H9 (cell line): ENCODE data around the gene ELAVL1. TPM values are rescaled to one million over a fixed set of nuclear protein-coding genes. Genes with fewer than 3 reads are reported as not detected.

Source experiments
- DNase-seq: peaks from one replicate; pipeline ENCODE4 v3.0.0-alpha.2; 2017
- H2AFZ ChIP-seq: one replicate; pipeline ENCODE4 v1.6.1; 2013; ENCODE audit warnings: mild to moderate bottlenecking, low read length, control low read depth, moderate library complexity
- H2AK5ac ChIP-seq: 2 replicates; pipeline ENCODE4 v1.6.1; 2013; ENCODE audit warnings: low read length, control low read depth, mixed read lengths; ENCODE audit not compliant: insufficient read length
- H2BK120ac ChIP-seq: one replicate; pipeline ENCODE4 v1.6.1; 2013; ENCODE audit warnings: low read depth, mild to moderate bottlenecking, low read length, control low read depth, inconsistent platforms; ENCODE audit not compliant: poor library complexity, severe bottlenecking
- H2BK12ac ChIP-seq: 2 replicates; pipeline ENCODE4 v1.6.1; 2013; ENCODE audit warnings: low read length, control low read depth, mixed read lengths, low read depth; ENCODE audit not compliant: insufficient read length
- H2BK15ac ChIP-seq: 2 replicates; pipeline ENCODE4 v1.6.1; 2013; ENCODE audit warnings: low read depth, low read length, control low read depth
- H2BK20ac ChIP-seq: one replicate; pipeline ENCODE4 v1.6.1; 2013; ENCODE audit warnings: low read depth, mild to moderate bottlenecking, low read length, control low read depth, inconsistent platforms; ENCODE audit not compliant: poor library complexity, severe bottlenecking
- H2BK5ac ChIP-seq: 2 replicates; pipeline ENCODE4 v1.6.1; 2013; ENCODE audit warnings: low read length, control low read depth, mixed read lengths; ENCODE audit not compliant: insufficient read length
- H3K14ac ChIP-seq: 2 replicates; pipeline ENCODE4 v1.6.1; 2013; ENCODE audit warnings: low read length, control low read depth; ENCODE audit not compliant: insufficient read depth
- H3K18ac ChIP-seq: 2 replicates; pipeline ENCODE4 v1.6.1; 2013; ENCODE audit warnings: low read depth, mild to moderate bottlenecking, mixed read lengths, low read length, control low read depth; ENCODE audit not compliant: insufficient read length
- H3K23ac ChIP-seq: 2 replicates; pipeline ENCODE4 v1.6.1; 2013; ENCODE audit warnings: low read length, control low read depth, mixed read lengths, low read depth; ENCODE audit not compliant: insufficient read length
- H3K23me2 ChIP-seq: 2 replicates; pipeline ENCODE4 v1.6.1; 2013; ENCODE audit warnings: low read depth, mild to moderate bottlenecking, mixed read lengths, low read length, control low read depth; ENCODE audit not compliant: insufficient read length, poor library complexity, severe bottlenecking
- H3K27ac ChIP-seq: 2 replicates; pipeline ENCODE4 v1.5.1; 2013; ENCODE audit warnings: low read length, control low read depth, mixed read lengths, low read depth; ENCODE audit not compliant: insufficient read length
- H3K27me3 ChIP-seq: 2 replicates; pipeline ENCODE4 v1.6.1; 2013; ENCODE audit warnings: low read length, control low read depth, inconsistent platforms; ENCODE audit not compliant: insufficient read depth
- H3K4ac ChIP-seq: 2 replicates; pipeline ENCODE4 v1.6.1; 2013; ENCODE audit warnings: low read depth, mild to moderate bottlenecking, control low read depth, inconsistent platforms, low read length, moderate library complexity
- H3K4me1 ChIP-seq: 2 replicates; pipeline ENCODE4 v1.6.1; 2013; ENCODE audit warnings: low read length, control low read depth, inconsistent platforms; ENCODE audit not compliant: insufficient read depth
- H3K4me2 ChIP-seq: 2 replicates; pipeline ENCODE4 v1.6.1; 2013; ENCODE audit warnings: low read length, control low read depth, mixed read lengths; ENCODE audit not compliant: insufficient read length, insufficient read depth
- H3K56ac ChIP-seq: 2 replicates; pipeline ENCODE4 v1.6.1; 2013; ENCODE audit warnings: low read depth, mild to moderate bottlenecking, mixed read lengths, low read length, control low read depth; ENCODE audit not compliant: insufficient read length
- H3K79me1 ChIP-seq: 2 replicates; pipeline ENCODE4 v1.6.1; 2013; ENCODE audit warnings: low read depth, mild to moderate bottlenecking, moderate library complexity, low read length, control low read depth, inconsistent platforms; ENCODE audit not compliant: insufficient read depth, poor library complexity, severe bottlenecking
- H3K79me2 ChIP-seq: 2 replicates; pipeline ENCODE4 v1.6.1; 2013; ENCODE audit warnings: low read length, control low read depth, inconsistent platforms; ENCODE audit not compliant: insufficient read depth
- H3K9ac ChIP-seq: 2 replicates; pipeline ENCODE4 v1.6.1; 2013; ENCODE audit warnings: low read length, control low read depth, mixed read lengths; ENCODE audit not compliant: insufficient read length; ENCODE audit errors: extremely low read depth
- H3K9me3 ChIP-seq: one replicate; pipeline ENCODE4 v1.6.1; 2013; ENCODE audit warnings: low read depth, low read length, inconsistent platforms; ENCODE audit not compliant: control insufficient read depth
- H3T11ph ChIP-seq: one replicate; pipeline ENCODE4 v1.6.1; 2013; ENCODE audit warnings: mild to moderate bottlenecking, low read length, control low read depth, inconsistent platforms
- H4K20me1 ChIP-seq: one replicate; pipeline ENCODE4 v1.6.1; 2013; ENCODE audit not compliant: control insufficient read depth, insufficient read length, insufficient read depth
- H4K5ac ChIP-seq: 2 replicates; pipeline ENCODE4 v1.6.1; 2013; ENCODE audit warnings: low read depth, mild to moderate bottlenecking, mixed read lengths, low read length, control low read depth; ENCODE audit not compliant: insufficient read length
- H4K8ac ChIP-seq: replicated peaks from 2 replicates; pipeline ENCODE4 v1.6.1; 2013; ENCODE audit warnings: low read length, control low read depth, mixed read lengths, low read depth; ENCODE audit not compliant: insufficient read length
- H4K91ac ChIP-seq: 2 replicates; pipeline ENCODE4 v1.6.1; 2013; ENCODE audit warnings: low read depth, mild to moderate bottlenecking, moderate library complexity, mixed read lengths, low read length, control low read depth; ENCODE audit not compliant: insufficient read length
- H3K27ac Mint-ChIP-seq, 3 experiments: 2 replicates in 2 of 3; 3 replicates in 1 of 3; pipeline ENCODE4 v1.8.0; 2020 to 2021; ENCODE audit warnings: mixed read lengths in 3 of 3, mild to moderate bottlenecking in 1 of 3, moderate library complexity in 1 of 3
- H3K27me3 Mint-ChIP-seq: 2 replicates; pipeline ENCODE4 v1.8.0; 2021; ENCODE audit warnings: low read depth, mild to moderate bottlenecking, moderate library complexity, mixed read lengths
- H3K36me3 Mint-ChIP-seq, 3 experiments: 2 replicates in 2 of 3; 3 replicates in 1 of 3; pipeline ENCODE4 v1.8.0; 2020 to 2021; ENCODE audit warnings: low read depth in 3 of 3, mixed read lengths in 3 of 3; ENCODE audit not compliant: insufficient read depth in 1 of 3
- H3K4me1 Mint-ChIP-seq, 2 experiments: 2 replicates each; pipeline ENCODE4 v1.8.0; 2020; ENCODE audit warnings: mixed read lengths in 2 of 2
- H3K4me3 Mint-ChIP-seq, 2 experiments: 2 replicates in 1 of 2; 3 replicates in 1 of 2; pipeline ENCODE4 v1.8.0; 2020 to 2021; ENCODE audit warnings: mild to moderate bottlenecking in 2 of 2, mixed read lengths in 2 of 2, moderate library complexity in 1 of 2
- H3K9me3 Mint-ChIP-seq, 2 experiments: 2 replicates in 1 of 2; 3 replicates in 1 of 2; pipeline ENCODE4 v1.8.0; 2020; ENCODE audit warnings: mild to moderate bottlenecking in 2 of 2, mixed read lengths in 2 of 2, moderate library complexity in 1 of 2
- CTCF ChIP-seq: fragments of 200-600 bp; sonication (generic); conservative IDR thresholded peaks from 3 replicates; pipeline ENCODE4 v1.8.0; 2021; ENCODE audit warnings: antibody characterized with exemption, mild to moderate bottlenecking
- WGBS: extraction: QIAGEN DNeasy Blood & Tissue Kit; methylation state at CpG from one replicate; pipeline ENCODE4 v1.1.7; 2013; ENCODE audit warnings: missing lambda C conversion rate, low lambda C conversion rate, mixed read lengths; ENCODE audit not compliant: insufficient read length; ENCODE audit errors: extremely low coverage; 5-methylcytosine and 5-hydroxymethylcytosine counted together
- total RNA-seq: library from RNA; stranded (reverse); gene quantifications from 2 replicates; pipeline ENCODE4 v1.2.1, GENCODE V29; 2021

The ELAVL1 gene
- total RNA-seq, 1 experiment from 2014 or later: 149 TPM

- Histone ChIP-seq H3T11ph (no peak overlapping the region), H2BK5ac (no peak overlapping the region), H2AK5ac (no peak overlapping the region), H2AFZ (no peak overlapping the region), H3K23me2 (no peaks in the 10 kb centered on the region), H3K18ac (no peak overlapping the region), H3K9ac (no peak overlapping the region), H3K9me3 (no peaks in the 10 kb centered on the region), H4K8ac (no peak overlapping the region), H4K20me1 (peaks cover 3% of the 10 kb centered on the region), H3K4ac (no peak overlapping the region), H4K91ac (no peak overlapping the region), H2BK20ac (no peak overlapping the region), H4K5ac (no peak overlapping the region), H3K27ac (no peak overlapping the region), H2BK12ac (no peak overlapping the region), H3K4me1 (no peaks in the 10 kb centered on the region), H2BK120ac (no peak overlapping the region), H3K56ac (no peak overlapping the region), H3K27me3 (no peaks in the 10 kb centered on the region), H3K79me2 (no peaks in the 10 kb centered on the region; the same call in 1 of the 2 replicates), H3K4me2 (no peak overlapping the region), H3K23ac (no peak overlapping the region), H2BK15ac (no peak overlapping the region), H3K79me1 (peaks cover 11% of the 10 kb centered on the region), H3K14ac (no peak overlapping the region)
- WGBS: no CpG with 5 or more reads among the region's 17 CpGs
- Mint-ChIP-seq H3K4me1 (0 out of 4 replicates have a peak, but pooled peaks cover 0 to 2% of the 10 kb centered on the region in 2 experiments), H3K4me3 (no peak overlapping the region), H3K9me3 (no peaks in the 10 kb centered on the region), H3K27me3 (no peaks in the 10 kb centered on the region), H3K27ac (no peak overlapping the region; a peak in 1 of 7 replicates), H3K36me3 (peaks cover 54 to 88% (median 79%) of the 10 kb centered on the region in 3 experiments)
- DNase-seq: no peak
- TF ChIP-seq CTCF: no peak
Observed at GRCh38 chr19:7987114-7987768, 18.2 kb downstream of the ELAVL1 start.
